Measurements from ENCODE around the gene HIVEP3. TPM values are rescaled to one million over a fixed set of nuclear protein-coding genes. Genes with fewer than 3 reads are reported as not detected.

Gene HIVEP3
- total and polyA plus RNA-seq, 2 donors, result 2.8 to 3.1 TPM

DNA sequence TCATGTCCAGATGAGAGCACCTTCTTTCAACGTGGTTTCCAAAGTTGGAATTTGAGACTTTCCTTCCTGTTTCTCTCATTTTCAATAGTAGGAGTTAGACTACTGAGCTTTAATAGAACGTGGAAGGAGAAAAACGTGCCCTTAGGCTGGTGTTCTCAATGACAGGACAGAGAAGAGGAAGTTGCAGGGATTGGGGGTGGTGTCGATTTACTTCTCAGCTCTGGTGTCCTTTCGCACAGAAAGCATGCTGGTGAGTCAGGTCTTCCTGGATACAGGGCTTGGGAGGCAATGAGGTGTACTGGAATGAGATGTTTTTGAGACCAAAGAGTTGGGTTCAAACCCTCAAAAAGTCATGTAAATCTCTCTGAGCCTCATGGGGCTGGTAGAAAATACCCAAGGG is 67.1 kb downstream of the HIVEP3 start:
- peaks cover 2% of the 10 kb centered on the region for H3K4me1 ChIP-seq (ENCODE audit: insufficient read depth)
- H3K27ac ChIP-seq (ENCODE audit: low read depth), result no peak overlapping the region
- WGBS, result 73% methylated on average over 5 of the region's 5 CpGs
- DNase-seq (ENCODE audit: extremely low spot score), result no peak
- no peaks in the 10 kb centered on the region for H3K36me3 ChIP-seq (ENCODE audit: insufficient read depth)
- no peak overlapping the region for H3K4me3 ChIP-seq (ENCODE audit: low read depth, low read length)

DNA sequence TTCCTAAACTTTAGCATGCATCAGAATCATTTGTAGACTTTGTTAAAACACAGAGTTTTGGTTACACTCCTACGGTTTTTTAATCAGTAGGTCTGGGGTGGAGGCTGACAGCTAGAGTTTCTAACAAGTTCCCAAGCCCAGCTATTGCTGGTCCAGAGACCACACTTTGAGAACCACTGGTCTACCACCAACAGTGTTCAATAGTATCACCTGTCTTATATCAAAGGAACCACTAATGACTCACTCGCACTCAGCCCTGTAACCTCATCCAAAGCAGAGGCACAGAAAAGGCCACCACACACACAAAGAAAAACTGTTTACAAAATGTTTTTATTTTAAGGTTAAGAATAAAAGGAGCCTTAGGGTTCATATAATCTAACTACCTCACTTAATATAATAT is 68.7 kb downstream of the HIVEP3 start:
- no peaks in the 10 kb centered on the region for H3K36me3 ChIP-seq (ENCODE audit: insufficient read depth)
- no peak for DNase-seq (ENCODE audit: extremely low spot score)
- WGBS, result 56% methylated on average over 2 of the region's 2 CpGs
- H3K27ac ChIP-seq (ENCODE audit: low read depth), result no peak overlapping the region
- H3K4me3 ChIP-seq (ENCODE audit: low read depth, low read length), result no peak overlapping the region
- H3K4me1 ChIP-seq (ENCODE audit: insufficient read depth), result peaks cover 2% of the 10 kb centered on the region

DNA sequence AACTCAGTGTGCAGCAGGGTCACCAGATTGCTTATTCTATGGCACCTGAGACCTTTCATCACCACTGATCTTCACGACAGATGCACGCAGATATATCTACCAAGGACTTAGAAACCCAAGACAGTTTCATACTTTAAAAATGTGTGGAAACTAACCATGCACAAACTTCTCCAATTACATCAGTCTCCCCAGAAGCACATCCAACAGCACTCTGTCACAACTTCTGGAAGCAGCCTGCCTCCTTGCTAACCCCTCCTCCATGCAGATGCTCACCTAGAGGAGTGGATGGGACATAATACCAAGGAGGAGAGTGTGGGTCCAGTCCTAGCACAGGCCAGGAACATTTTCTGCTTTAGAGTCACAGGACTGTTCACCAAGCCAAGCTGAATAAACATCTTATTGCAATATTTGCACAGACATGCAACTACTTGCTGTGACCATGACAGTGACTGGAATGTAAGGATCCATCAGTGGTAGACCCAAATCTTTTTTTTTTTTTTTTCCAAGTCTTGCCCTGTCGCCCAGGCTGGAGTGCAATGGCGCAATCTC is 69.4 kb downstream of the HIVEP3 start:
- 90% methylated on average over 4 of the region's 4 CpGs for WGBS

DNA sequence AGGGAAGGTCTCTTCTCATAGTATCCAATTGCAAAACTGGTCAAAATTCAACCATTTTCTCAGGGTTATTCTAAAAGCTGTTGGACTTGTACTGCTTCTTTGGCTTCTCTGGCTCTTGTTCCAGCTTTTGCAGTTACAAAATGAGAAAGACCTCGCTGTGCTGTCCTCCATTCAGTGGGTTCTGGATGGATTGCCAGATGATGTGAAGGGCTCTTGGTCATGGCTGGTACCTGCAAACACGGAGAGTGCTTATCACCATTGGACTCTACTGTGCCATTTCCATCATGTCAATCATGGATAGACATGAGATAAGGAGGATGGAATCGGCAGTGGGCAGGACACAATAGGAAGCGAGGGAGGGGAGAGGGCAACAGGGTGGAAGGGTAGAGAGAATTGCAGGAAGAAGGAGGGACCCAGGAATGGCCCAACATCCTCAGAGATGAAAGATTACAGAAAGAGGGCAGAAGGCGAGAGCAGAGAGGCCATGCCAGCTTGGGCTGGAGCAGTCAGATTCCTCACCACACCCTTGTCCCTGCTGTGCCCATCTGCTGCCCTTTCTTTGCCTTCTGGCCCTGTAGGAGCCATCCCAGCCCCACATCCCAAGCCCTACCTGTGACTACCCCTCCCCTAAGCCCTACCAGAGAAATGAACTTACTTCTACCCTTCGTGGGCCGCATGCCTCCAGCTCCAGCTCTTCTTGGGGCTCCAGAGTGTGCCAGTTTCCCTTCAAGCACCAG is 70.3 kb downstream of the HIVEP3 start:
- WGBS, result 91% methylated on average over 7 of the region's 7 CpGs
- no peak overlapping the region for H3K4me3 ChIP-seq (ENCODE audit: low read depth, low read length)
- no peak overlapping the region for H3K27ac ChIP-seq (ENCODE audit: low read depth)
- DNase-seq (ENCODE audit: extremely low spot score), result no peak
- H3K4me1 ChIP-seq (ENCODE audit: insufficient read depth), result peaks cover 2% of the 10 kb centered on the region
- no peaks in the 10 kb centered on the region for H3K36me3 ChIP-seq (ENCODE audit: insufficient read depth)

More for the DNA sequence above, 69.4 kb downstream of the HIVEP3 start:
- H3K4me1 ChIP-seq (ENCODE audit: insufficient read depth), result peaks cover 2% of the 10 kb centered on the region
- H3K4me3 ChIP-seq (ENCODE audit: low read depth, low read length), result no peak overlapping the region
- no peak for DNase-seq (ENCODE audit: extremely low spot score)
- no peak overlapping the region for H3K27ac ChIP-seq (ENCODE audit: low read depth)
- no peaks in the 10 kb centered on the region for H3K36me3 ChIP-seq (ENCODE audit: insufficient read depth)

DNA sequence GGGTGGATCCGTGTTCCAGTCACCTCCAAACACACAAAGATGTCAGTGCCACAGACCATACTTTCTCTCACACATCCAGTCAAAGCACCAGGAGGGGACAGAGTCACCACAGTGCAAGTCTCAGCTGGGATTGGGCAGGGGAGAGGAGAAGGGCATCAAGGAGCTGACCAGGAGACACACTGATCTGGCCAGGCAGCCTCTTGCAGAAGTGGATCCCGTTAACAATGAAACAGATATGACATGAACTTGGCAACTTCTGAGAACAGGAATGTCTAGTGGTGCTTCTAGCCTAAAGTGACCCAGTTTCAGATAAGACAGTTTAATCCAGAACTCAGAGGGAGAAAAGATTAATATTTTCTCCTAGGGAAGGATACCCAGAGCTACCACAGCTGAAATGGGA is 71.0 kb downstream of the HIVEP3 start:
- DNase-seq (ENCODE audit: extremely low spot score), result no peak
- WGBS, result 69% methylated on average over 2 of the region's 2 CpGs

DNA sequence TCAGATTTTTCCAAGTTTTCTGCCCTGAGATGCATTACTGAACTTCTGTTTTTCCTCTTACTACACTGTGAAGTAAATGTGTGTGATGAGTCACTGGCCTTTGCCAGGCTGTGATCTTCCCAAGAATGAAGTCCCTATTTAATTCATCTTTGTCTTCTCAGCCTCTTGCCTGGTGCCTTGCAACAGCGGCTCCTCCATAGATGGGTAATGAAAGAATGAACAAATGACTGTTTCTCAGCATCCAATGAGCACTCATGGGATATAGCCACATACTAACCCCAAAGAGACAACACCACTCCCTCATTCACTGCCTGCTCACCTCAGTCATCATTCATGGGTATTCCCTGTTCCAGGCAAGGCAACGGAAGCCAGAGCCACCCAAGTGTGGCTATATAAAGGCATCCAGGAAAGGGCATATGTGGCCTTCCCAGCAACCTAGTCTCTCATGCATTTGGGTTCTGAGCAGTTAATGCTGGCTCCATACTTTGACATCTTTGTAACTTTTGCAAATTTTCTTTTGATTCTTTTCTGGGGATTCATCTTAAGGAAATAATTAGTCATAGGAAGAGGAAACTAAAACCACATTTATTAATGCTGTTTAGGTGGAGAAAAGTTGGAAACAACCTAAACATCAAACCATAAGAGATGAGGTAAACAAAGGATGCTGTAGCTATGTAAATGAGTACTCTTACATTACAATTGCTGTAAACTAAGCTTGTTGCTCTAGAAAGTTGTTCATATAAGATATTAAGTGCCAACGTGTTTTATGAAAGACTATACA is 71.9 kb downstream of the HIVEP3 start:
- Histone ChIP-seq H3K4me1 (ENCODE audit: insufficient read depth) (no peaks in the 10 kb centered on the region), H3K27ac (ENCODE audit: low read depth) (no peak overlapping the region), H3K36me3 (ENCODE audit: insufficient read depth) (no peaks in the 10 kb centered on the region), H3K4me3 (ENCODE audit: low read depth, low read length) (no peak overlapping the region)
- 83% methylated on average over 3 of the region's 3 CpGs for WGBS
- DNase-seq (ENCODE audit: extremely low spot score), result no peak

More for the DNA sequence above, 71.0 kb downstream of the HIVEP3 start:
- Histone ChIP-seq H3K4me1 (ENCODE audit: insufficient read depth) (peaks cover 2% of the 10 kb centered on the region), H3K36me3 (ENCODE audit: insufficient read depth) (no peaks in the 10 kb centered on the region), H3K27ac (ENCODE audit: low read depth) (no peak overlapping the region), H3K4me3 (ENCODE audit: low read depth, low read length) (no peak overlapping the region)

DNA sequence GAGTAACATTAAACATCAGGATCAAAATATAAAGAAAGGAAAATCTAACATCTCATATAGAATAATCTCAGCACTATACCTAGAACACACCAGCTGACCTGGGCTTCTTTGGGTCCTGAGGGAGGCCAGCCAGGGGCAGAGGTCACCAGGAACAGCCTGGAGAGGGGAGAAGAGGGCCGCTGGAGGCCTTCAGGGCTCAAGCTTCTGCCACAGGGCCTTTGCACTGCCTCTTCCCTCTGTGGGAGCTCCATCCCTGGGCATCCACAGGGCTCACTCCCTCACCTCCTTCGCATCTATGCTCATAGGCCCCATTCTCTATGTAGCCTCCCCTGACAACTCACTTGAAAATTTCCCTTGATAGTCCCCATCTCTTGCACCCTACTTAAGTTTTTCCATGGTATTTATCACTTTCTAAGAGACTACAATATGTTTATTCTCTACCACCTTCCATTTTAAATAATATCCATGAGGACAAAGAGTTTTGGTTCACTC is 73.9 kb downstream of the HIVEP3 start:
- no peak for DNase-seq (ENCODE audit: extremely low spot score)
- no peaks in the 10 kb centered on the region for H3K36me3 ChIP-seq (ENCODE audit: insufficient read depth)
- no peaks in the 10 kb centered on the region for H3K4me1 ChIP-seq (ENCODE audit: insufficient read depth)
- H3K27ac ChIP-seq (ENCODE audit: low read depth), result no peak overlapping the region
- no peak overlapping the region for H3K4me3 ChIP-seq (ENCODE audit: low read depth, low read length)
- WGBS, result 99% methylated on average over 2 of the region's 2 CpGs

DNA sequence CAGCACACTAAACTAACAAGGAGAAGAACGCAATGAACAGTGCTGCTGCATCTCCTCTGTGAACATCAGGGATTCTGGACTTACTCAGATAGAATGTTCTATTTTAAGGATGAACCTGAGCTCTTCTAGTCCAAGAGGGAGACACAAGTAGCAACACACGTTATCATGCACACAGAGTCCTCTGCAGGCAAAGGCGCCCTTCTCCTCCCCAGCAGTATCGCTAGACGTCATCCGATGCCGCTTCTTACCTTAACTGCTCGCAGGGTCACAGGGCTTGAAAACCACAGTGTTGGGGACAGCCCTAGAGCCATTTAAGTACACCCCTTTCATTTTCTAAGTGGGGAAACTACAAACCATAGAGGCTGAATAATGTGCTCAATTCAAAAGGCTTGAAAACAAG is 74.5 kb downstream of the HIVEP3 start:
- 82% methylated on average over 8 of the region's 8 CpGs for WGBS
- no peaks in the 10 kb centered on the region for H3K36me3 ChIP-seq (ENCODE audit: insufficient read depth)
- no peaks in the 10 kb centered on the region for H3K4me1 ChIP-seq (ENCODE audit: insufficient read depth)
- no peak overlapping the region for H3K27ac ChIP-seq (ENCODE audit: low read depth)
- no peak overlapping the region for H3K4me3 ChIP-seq (ENCODE audit: low read depth, low read length)
- no peak for DNase-seq (ENCODE audit: extremely low spot score)

DNA sequence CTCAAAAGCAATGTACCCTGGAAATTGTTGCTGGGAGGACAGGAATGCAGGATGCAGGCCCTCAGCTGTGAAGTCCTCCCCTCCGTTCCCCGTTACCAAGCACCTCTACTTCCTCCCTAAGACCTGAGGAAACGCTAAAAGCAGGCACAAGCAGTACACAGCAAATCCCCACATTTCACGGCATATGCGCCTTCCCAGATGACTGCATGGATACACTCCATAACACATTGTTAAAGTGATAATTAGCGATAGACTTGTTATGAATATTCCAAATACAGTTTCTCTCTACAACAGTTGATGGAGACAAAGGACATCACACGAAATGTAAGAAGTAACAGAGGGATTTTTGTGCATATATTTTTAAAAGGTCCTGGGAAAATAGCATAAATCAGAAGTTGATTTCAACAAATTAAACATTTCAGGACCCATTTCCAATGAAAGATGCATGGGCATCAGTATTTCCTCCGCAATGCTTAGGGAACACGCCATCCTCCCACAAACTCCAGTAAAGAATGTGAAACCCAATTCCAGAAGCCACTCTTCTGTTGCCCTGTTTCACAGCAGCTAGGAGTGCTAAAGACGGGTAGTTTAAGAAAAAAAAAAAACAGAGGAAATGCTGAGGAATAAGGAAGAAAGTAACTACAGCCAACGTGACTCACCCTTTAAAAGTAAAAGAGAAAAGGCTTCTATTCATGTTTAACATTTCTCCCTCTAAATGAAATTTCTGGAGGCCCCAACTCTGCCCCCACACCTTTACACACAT is 75.5 kb downstream of the HIVEP3 start:
- no peak for DNase-seq (ENCODE audit: extremely low spot score)
- H3K4me3 ChIP-seq (ENCODE audit: low read depth, low read length), result no peak overlapping the region
- 73% methylated on average over 11 of the region's 11 CpGs for WGBS
- no peaks in the 10 kb centered on the region for H3K36me3 ChIP-seq (ENCODE audit: insufficient read depth)
- H3K4me1 ChIP-seq (ENCODE audit: insufficient read depth), result no peaks in the 10 kb centered on the region
- H3K27ac ChIP-seq (ENCODE audit: low read depth), result no peak overlapping the region

DNA sequence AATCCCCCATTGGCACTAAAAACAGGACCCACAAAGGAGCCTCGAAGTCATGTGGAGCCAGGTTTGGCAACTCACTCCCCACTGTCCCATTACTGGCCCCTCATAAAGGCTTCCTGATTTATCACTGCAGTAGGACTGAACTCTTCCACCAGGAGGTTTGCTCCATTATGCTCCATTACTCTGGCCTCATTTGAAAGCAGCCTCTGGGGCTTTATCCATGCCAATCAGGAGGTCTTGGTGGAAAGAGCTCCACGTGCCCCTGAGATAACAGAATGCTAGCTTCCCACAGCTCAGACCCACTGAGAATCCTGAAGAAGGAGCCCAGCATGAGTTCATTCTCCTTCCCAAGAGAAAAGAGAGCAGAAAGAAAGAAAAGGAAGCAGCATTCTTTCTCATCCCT is 76.4 kb downstream of the HIVEP3 start:
- H3K4me1 ChIP-seq (ENCODE audit: insufficient read depth), result no peaks in the 10 kb centered on the region
- no peak overlapping the region for H3K4me3 ChIP-seq (ENCODE audit: low read depth, low read length)
- WGBS, result 51% methylated on average over 2 of the region's 2 CpGs
- DNase-seq (ENCODE audit: extremely low spot score), result no peak
- no peaks in the 10 kb centered on the region for H3K36me3 ChIP-seq (ENCODE audit: insufficient read depth)
- no peak overlapping the region for H3K27ac ChIP-seq (ENCODE audit: low read depth)

DNA sequence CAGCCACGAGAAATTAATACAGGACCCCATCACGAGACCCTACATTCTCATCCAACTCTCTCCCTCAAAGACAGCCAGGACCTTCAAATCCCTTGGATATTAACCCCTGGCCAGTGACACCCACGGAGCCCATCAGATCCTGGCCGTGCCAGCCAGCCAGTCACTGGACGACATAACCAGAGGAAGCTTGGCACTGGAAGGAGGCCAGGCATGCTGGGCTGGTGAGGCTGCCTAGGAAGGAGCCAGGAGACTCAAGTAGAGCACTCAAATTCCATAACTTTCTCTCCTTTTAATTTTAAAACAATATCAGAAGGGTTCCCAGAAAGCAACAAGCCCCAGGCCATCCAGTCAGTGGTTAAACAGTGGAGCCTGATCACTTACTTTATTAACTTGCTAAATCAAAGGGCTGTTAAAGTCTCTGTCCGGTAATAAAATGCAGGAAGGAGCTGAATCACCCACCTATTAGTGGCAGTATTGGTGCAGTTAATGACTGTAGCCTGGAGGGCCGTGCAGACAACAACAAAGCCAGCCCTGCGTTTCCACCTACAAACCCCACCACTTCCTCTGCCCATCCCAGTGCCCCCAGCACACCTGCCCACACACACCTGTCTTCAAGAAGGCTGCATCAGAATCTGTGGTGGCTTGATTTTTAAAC is 78.0 kb downstream of the HIVEP3 start:
- DNase-seq (ENCODE audit: extremely low spot score), result no peak
- Histone ChIP-seq H3K4me1 (ENCODE audit: insufficient read depth) (no peaks in the 10 kb centered on the region), H3K36me3 (ENCODE audit: insufficient read depth) (no peaks in the 10 kb centered on the region), H3K27ac (ENCODE audit: low read depth) (no peak overlapping the region), H3K4me3 (ENCODE audit: low read depth, low read length) (no peak overlapping the region)
- 67% methylated on average over 8 of the region's 8 CpGs for WGBS

DNA sequence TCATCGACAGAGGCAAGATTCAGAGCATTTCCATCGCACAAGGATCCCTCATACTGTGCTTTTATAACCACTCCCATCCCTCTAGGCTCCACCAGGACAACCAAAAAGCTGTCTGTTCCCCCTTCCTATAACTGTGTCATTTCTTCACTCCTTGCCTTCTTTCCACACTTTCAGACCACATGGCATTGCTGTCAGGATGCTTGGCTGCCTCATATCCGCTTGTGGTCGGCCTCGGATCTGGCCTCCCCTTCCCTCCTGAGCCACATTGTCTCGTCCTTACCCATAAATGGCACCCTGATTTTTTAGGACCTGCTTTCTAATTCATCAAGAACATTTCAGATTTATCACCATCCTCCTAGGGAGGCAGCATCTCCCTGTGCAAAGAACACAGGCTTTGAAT is 80.5 kb downstream of the HIVEP3 start:
- Histone ChIP-seq H3K4me1 (ENCODE audit: insufficient read depth) (no peaks in the 10 kb centered on the region), H3K4me3 (ENCODE audit: low read depth, low read length) (no peak overlapping the region), H3K36me3 (ENCODE audit: insufficient read depth) (no peaks in the 10 kb centered on the region), H3K27ac (ENCODE audit: low read depth) (no peak overlapping the region)
- no peak for DNase-seq (ENCODE audit: extremely low spot score)
- WGBS, result 91% methylated on average over 6 of the region's 6 CpGs

DNA sequence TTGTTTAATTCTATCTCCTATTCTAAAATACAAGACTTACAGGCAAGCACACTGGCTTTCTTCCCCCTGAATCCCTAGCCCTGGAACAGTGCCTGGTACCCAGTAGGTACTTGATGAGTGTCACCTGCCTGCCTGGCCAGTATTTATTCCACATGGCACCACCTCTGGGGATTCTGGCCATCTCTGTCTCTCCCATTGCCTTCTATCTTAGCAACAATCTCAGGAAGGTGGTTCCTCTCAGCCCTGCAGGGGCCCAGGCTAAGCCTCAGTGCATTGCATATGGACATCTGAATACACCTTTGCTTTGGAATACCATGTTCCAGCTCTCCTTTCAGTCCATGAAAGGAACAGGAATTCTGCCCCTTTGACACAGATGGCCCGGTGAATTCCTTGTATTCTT is 81.0 kb downstream of the HIVEP3 start:
- H3K36me3 ChIP-seq (ENCODE audit: insufficient read depth), result no peaks in the 10 kb centered on the region
- WGBS, result 96% methylated on average over 1 of the region's 1 CpG
- H3K4me3 ChIP-seq (ENCODE audit: low read depth, low read length), result no peak overlapping the region
- DNase-seq (ENCODE audit: extremely low spot score), result no peak
- H3K4me1 ChIP-seq (ENCODE audit: insufficient read depth), result no peaks in the 10 kb centered on the region
- H3K27ac ChIP-seq (ENCODE audit: low read depth), result no peak overlapping the region

All from urinary bladder (tissue), 4 donors.